Measurements from ENCODE around the gene NEO1. TPM values are rescaled to one million over a fixed set of nuclear protein-coding genes. Genes with fewer than 3 reads are reported as not detected.

The NEO1 gene
- total and polyA plus RNA-seq, 2 experiments from 2014 or later, result 39.1 to 64.0 TPM

- no peaks in the 10 kb centered on the region for H3K27me3 ChIP-seq
- WGBS (ENCODE audit: low lambda C conversion rate, missing lambda C conversion rate), result 91% methylated on average over 5 of the region's 5 CpGs
- H3K79me2 ChIP-seq, result no peaks in the 10 kb centered on the region
- no peaks in the 10 kb centered on the region for H3K9me3 ChIP-seq (ENCODE audit: low read depth)
- no peaks in the 10 kb centered on the region for H3K36me3 ChIP-seq (replicated peaks; ENCODE audit: insufficient read depth, low read depth)
- no peak for TF ChIP-seq EZH2 (IDR thresholded peaks at IDR 0.05; ENCODE audit: borderline replicate concordance)
- H3K4me1 ChIP-seq (ENCODE audit: insufficient read depth), result no peaks in the 10 kb centered on the region
- H3K27ac ChIP-seq, result no peak overlapping the region
- H3K4me3 ChIP-seq, result no peak overlapping the region
- no peak overlapping the region for H3K4me2 ChIP-seq
- H2AFZ ChIP-seq, result no peak overlapping the region
- DNase-seq (ENCODE audit: low spot score), result no peak
- H4K20me1 ChIP-seq (ENCODE audit: insufficient read depth, poor library complexity, severe bottlenecking), result no peaks in the 10 kb centered on the region
- no peaks in the 10 kb centered on the region for H3K9me2 ChIP-seq (replicated peaks; ENCODE audit: insufficient read depth)
These were observed 279.2 kb downstream of the NEO1 start for GRCh38 chr15:73331501-73331900.

- no peak overlapping the region for H3K4me3 ChIP-seq
- H3K9me2 ChIP-seq (replicated peaks; ENCODE audit: insufficient read depth), result no peaks in the 10 kb centered on the region
- H4K20me1 ChIP-seq (ENCODE audit: insufficient read depth, poor library complexity, severe bottlenecking), result no peaks in the 10 kb centered on the region
- H2AFZ ChIP-seq, result no peak overlapping the region
- no peak overlapping the region for H3K27ac ChIP-seq
- no peaks in the 10 kb centered on the region for H3K27me3 ChIP-seq
- no peaks in the 10 kb centered on the region for H3K9me3 ChIP-seq (ENCODE audit: low read depth)
- TF ChIP-seq EZH2phosphoT487 (IDR thresholded peaks at IDR 0.05; ENCODE audit: low read depth, severe bottlenecking, unreplicated experiment) (no peak), EZH2 (IDR thresholded peaks at IDR 0.05; ENCODE audit: borderline replicate concordance) (no peak)
- TF ChIP-seq, protein P1, sequence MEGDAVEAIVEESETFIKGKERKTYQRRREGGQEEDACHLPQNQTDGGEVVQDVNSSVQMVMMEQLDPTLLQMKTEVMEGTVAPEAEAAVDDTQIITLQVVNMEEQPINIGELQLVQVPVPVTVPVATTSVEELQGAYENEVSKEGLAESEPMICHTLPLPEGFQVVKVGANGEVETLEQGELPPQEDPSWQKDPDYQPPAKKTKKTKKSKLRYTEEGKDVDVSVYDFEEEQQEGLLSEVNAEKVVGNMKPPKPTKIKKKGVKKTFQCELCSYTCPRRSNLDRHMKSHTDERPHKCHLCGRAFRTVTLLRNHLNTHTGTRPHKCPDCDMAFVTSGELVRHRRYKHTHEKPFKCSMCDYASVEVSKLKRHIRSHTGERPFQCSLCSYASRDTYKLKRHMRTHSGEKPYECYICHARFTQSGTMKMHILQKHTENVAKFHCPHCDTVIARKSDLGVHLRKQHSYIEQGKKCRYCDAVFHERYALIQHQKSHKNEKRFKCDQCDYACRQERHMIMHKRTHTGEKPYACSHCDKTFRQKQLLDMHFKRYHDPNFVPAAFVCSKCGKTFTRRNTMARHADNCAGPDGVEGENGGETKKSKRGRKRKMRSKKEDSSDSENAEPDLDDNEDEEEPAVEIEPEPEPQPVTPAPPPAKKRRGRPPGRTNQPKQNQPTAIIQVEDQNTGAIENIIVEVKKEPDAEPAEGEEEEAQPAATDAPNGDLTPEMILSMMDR (IDR thresholded peaks at IDR 0.05; ENCODE audit: poor library complexity), result no peak
- no peak for DNase-seq (ENCODE audit: low spot score)
- H3K79me2 ChIP-seq, result no peaks in the 10 kb centered on the region
- WGBS (ENCODE audit: low lambda C conversion rate, missing lambda C conversion rate), result 97% methylated on average over 19 of the region's 19 CpGs
- H3K4me1 ChIP-seq (ENCODE audit: insufficient read depth), result no peaks in the 10 kb centered on the region
- no peaks in the 10 kb centered on the region for H3K36me3 ChIP-seq (replicated peaks; ENCODE audit: insufficient read depth, low read depth)
- no peak overlapping the region for H3K4me2 ChIP-seq
These were observed 280.0 kb downstream of the NEO1 start for GRCh38 chr15:73331991-73332925.

- H3K27ac ChIP-seq, result no peak overlapping the region
- no peak overlapping the region for H3K4me3 ChIP-seq
- no peaks in the 10 kb centered on the region for H3K9me2 ChIP-seq (replicated peaks; ENCODE audit: insufficient read depth)
- H3K79me2 ChIP-seq, result no peaks in the 10 kb centered on the region
- H3K36me3 ChIP-seq (replicated peaks; ENCODE audit: insufficient read depth, low read depth), result no peaks in the 10 kb centered on the region
- WGBS (ENCODE audit: low lambda C conversion rate, missing lambda C conversion rate), result 90% methylated on average over 2 of the region's 2 CpGs
- H3K4me2 ChIP-seq, result no peak overlapping the region
- H3K9me3 ChIP-seq (ENCODE audit: low read depth), result no peaks in the 10 kb centered on the region
- no peaks in the 10 kb centered on the region for H4K20me1 ChIP-seq (ENCODE audit: insufficient read depth, poor library complexity, severe bottlenecking)
- no peaks in the 10 kb centered on the region for H3K27me3 ChIP-seq
- TF ChIP-seq EZH2 (IDR thresholded peaks at IDR 0.05; ENCODE audit: borderline replicate concordance) (no peak), EZH2phosphoT487 (IDR thresholded peaks at IDR 0.05; ENCODE audit: low read depth, severe bottlenecking, unreplicated experiment) (no peak)
- TF ChIP-seq, protein P1 (IDR thresholded peaks at IDR 0.05; ENCODE audit: poor library complexity), result no peak
- no peak for DNase-seq (ENCODE audit: low spot score)
- H3K4me1 ChIP-seq (ENCODE audit: insufficient read depth), result no peaks in the 10 kb centered on the region
- H2AFZ ChIP-seq, result no peak overlapping the region
These were observed 280.7 kb downstream of the NEO1 start for GRCh38 chr15:73333001-73333400.

- H4K20me1 ChIP-seq (ENCODE audit: insufficient read depth, poor library complexity, severe bottlenecking), result no peaks in the 10 kb centered on the region
- no peak overlapping the region for H3K27ac ChIP-seq
- no peak overlapping the region for H3K4me3 ChIP-seq
- no peaks in the 10 kb centered on the region for H3K27me3 ChIP-seq
- DNase-seq (ENCODE audit: low spot score), result no peak
- H2AFZ ChIP-seq, result no peak overlapping the region
- TF ChIP-seq EZH2phosphoT487 (IDR thresholded peaks at IDR 0.05; ENCODE audit: low read depth, severe bottlenecking, unreplicated experiment) (no peak), EZH2 (IDR thresholded peaks at IDR 0.05; ENCODE audit: borderline replicate concordance) (no peak)
- TF ChIP-seq, protein P1 (IDR thresholded peaks at IDR 0.05; ENCODE audit: poor library complexity), result no peak
- H3K36me3 ChIP-seq (replicated peaks; ENCODE audit: insufficient read depth, low read depth), result no peaks in the 10 kb centered on the region
- no peak overlapping the region for H3K4me2 ChIP-seq
- no peaks in the 10 kb centered on the region for H3K9me3 ChIP-seq (ENCODE audit: low read depth)
- H3K79me2 ChIP-seq, result no peaks in the 10 kb centered on the region
- no peaks in the 10 kb centered on the region for H3K4me1 ChIP-seq (ENCODE audit: insufficient read depth)
- 80% methylated on average over 6 of the region's 6 CpGs for WGBS (ENCODE audit: low lambda C conversion rate, missing lambda C conversion rate)
- no peaks in the 10 kb centered on the region for H3K9me2 ChIP-seq (replicated peaks; ENCODE audit: insufficient read depth)
These were observed 281.8 kb downstream of the NEO1 start for GRCh38 chr15:73334086-73334485.

Measured in hepatocyte (in vitro differentiated cells).